ENCODE results near the gene RBM17.

GRCh38 chr10:6092731-6093130 is 3.9 kb downstream of the RBM17 start:
- TF ChIP-seq POLR2A (IDR thresholded peaks at IDR 0.05) (no peak), CTCF (IDR thresholded peaks at IDR 0.05) (no peak), POLR2AphosphoS5 (IDR thresholded peaks at IDR 0.05) (no peak), EP300 (IDR thresholded peaks at IDR 0.05) (no peak)
